NB4 (cell line): ENCODE results near the gene MIA2.

Source experiments
- CTCF ChIP-seq: IDR thresholded peaks from one replicate; pipeline ENCODE4 v1.5.1; 2012; ENCODE audit warnings: low read depth, low read length
- MAX ChIP-seq: IDR thresholded peaks from 2 replicates; pipeline ENCODE4 v1.6.1; 2011; ENCODE audit warnings: low read depth, low read length
- MYC ChIP-seq: IDR thresholded peaks from 2 replicates; pipeline ENCODE4 v1.6.1; 2011; ENCODE audit warnings: low read depth, low read length
- POLR2A ChIP-seq: IDR thresholded peaks from 2 replicates; pipeline ENCODE4 v1.6.1; 2011; ENCODE audit warnings: mild to moderate bottlenecking; ENCODE audit not compliant: insufficient read length; ENCODE audit errors: extremely low read depth

DNA sequence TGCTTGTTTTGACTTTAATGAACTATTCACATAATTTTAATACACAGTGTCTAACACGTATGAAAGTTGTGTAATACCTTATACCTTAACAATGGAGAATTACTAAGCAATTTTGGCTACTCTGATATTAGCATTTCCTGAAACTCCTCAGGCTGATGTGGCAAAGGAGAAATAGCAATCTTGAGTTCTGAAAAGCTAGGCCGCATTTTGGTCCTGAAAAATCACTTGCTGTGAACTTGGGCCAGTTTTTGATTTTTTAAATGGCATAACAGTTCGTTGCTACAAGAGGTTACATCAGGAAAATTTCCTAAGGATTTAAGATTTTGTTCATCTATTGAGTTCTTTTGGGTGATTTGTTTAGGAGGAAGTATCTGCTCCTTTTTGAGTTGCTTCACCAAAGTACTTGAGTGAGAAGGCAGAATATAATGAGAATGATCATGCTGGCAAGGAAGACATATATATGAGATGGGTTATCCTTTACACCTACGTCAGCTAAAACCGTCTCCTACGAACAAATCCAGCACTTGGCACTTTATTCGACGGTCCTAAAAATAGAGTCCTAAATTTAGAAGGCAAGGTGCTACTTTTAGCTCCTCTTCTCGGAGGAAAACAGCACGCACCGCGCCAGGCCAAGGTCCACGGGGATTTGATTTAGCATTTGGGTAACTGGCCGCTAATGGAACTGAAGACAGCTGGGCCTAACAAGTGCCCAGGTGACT is 32.2 kb downstream of the MIA2 start:
- TF ChIP-seq CTCF (no peak), POLR2A (no peak), MAX (no peak), MYC (no peak)
